CD8-positive, alpha-beta memory T cell (primary cell): ENCODE data around the gene SLC29A1. TPM values are rescaled to one million over a fixed set of nuclear protein-coding genes. Genes with fewer than 3 reads are reported as not detected.
"Not testable (repeated sequence)": the region's sequence is repeated elsewhere in the genome, so short reads cannot be mapped to it uniquely, and the experiment has no call there.

ENCODE experiments used
- CTCF ChIA-PET: fragments of 350-600 bp; sonication (Branson Sonifier 250); formaldehyde crosslinking; loops from one replicate; lab custom pipeline; 2021; ENCODE audit warnings: antibody characterized with exemption; lab: Charles Lee
- POLR2A ChIA-PET: fragments of 350-600 bp; sonication (Branson Sonifier 250); formaldehyde crosslinking; loops from one replicate; lab custom pipeline; 2021; ENCODE audit warnings: antibody characterized with exemption; lab: Charles Lee
- DNase-seq, 5 donors: peaks; one replicate each; pipeline versions ENCODE4 v3.0.0 to v3.0.0-alpha.2; 2020 to 2022; ENCODE audit warnings: mixed read lengths in 1 of 5
- H3K27ac ChIP-seq: one replicate; pipeline ENCODE4 v1.7.0; 2013; ENCODE audit warnings: low read depth, mild to moderate bottlenecking, low read length, moderate library complexity
- H3K27me3 ChIP-seq: 2 replicates; pipeline ENCODE4 v1.7.0; 2013; ENCODE audit warnings: low read length, mild to moderate bottlenecking; ENCODE audit not compliant: insufficient read depth, poor library complexity, severe bottlenecking
- H3K36me3 ChIP-seq: 2 replicates; pipeline ENCODE4 v1.7.0; 2013; ENCODE audit warnings: mild to moderate bottlenecking, low read length, moderate library complexity; ENCODE audit not compliant: insufficient read depth
- H3K4me1 ChIP-seq: 2 replicates; pipeline ENCODE4 v1.7.0; 2013; ENCODE audit warnings: mild to moderate bottlenecking, low read length, moderate library complexity; ENCODE audit not compliant: insufficient read depth
- H3K4me3 ChIP-seq: 2 replicates; pipeline ENCODE4 v1.7.0; 2013; ENCODE audit warnings: mild to moderate bottlenecking, low read length
- H3K9me3 ChIP-seq: 2 replicates; pipeline ENCODE4 v1.7.0; 2013; ENCODE audit warnings: mild to moderate bottlenecking, low read length
- H3K27ac Mint-ChIP-seq, 8 donors: one replicate each; pipeline ENCODE4 v1.8.0; 2020 to 2021; ENCODE audit warnings: mixed read lengths in 8 of 8, mild to moderate bottlenecking in 6 of 8, inconsistent platforms in 3 of 8, moderate library complexity in 3 of 8
- H3K27me3 Mint-ChIP-seq, 2 donors: one replicate each; pipeline ENCODE4 v1.8.0; 2020 to 2021; ENCODE audit warnings: mixed read lengths in 2 of 2, mild to moderate bottlenecking in 1 of 2, moderate library complexity in 1 of 2
- H3K36me3 Mint-ChIP-seq, 3 donors: one replicate each; pipeline ENCODE4 v1.8.0; 2020 to 2021; ENCODE audit warnings: mixed read lengths in 3 of 3, inconsistent platforms in 1 of 3, mild to moderate bottlenecking in 1 of 3
- H3K4me1 Mint-ChIP-seq, 3 donors: one replicate each; pipeline ENCODE4 v1.8.0; 2020 to 2021; ENCODE audit warnings: mixed read lengths in 3 of 3, inconsistent platforms in 1 of 3, mild to moderate bottlenecking in 1 of 3
- H3K4me3 Mint-ChIP-seq, 7 donors: one replicate each; pipeline ENCODE4 v1.8.0; 2020 to 2021; ENCODE audit warnings: mixed read lengths in 7 of 7, mild to moderate bottlenecking in 6 of 7, moderate library complexity in 4 of 7, inconsistent platforms in 2 of 7
- H3K9me3 Mint-ChIP-seq, 5 donors: one replicate each; pipeline ENCODE4 v1.8.0; 2020 to 2022; ENCODE audit warnings: mixed read lengths in 5 of 5, mild to moderate bottlenecking in 3 of 5, moderate library complexity in 2 of 5, inconsistent platforms in 1 of 5
- polyA plus RNA-seq: library from polyadenylated mRNA; unstranded; fragments of 300-500 nt; fragmentation: Illumina TruSeq; gene quantifications from one replicate; pipeline ENCODE4 v1.2.3, GENCODE V29; 2021
- total RNA-seq, 2 experiments: library from RNA; stranded (reverse); gene quantifications; one replicate each; pipeline ENCODE4 v1.2.3, GENCODE V29; 2021

SLC29A1 gene
- total and polyA plus RNA-seq, 3 experiments from 2014 or later = 3.6 to 116 (median 116) TPM

GRCh38 chr6:44186635-44187025 is 36.8 kb upstream of the SLC29A1 start:
- no peak overlapping the region for H3K27ac Mint-ChIP-seq

DNA sequence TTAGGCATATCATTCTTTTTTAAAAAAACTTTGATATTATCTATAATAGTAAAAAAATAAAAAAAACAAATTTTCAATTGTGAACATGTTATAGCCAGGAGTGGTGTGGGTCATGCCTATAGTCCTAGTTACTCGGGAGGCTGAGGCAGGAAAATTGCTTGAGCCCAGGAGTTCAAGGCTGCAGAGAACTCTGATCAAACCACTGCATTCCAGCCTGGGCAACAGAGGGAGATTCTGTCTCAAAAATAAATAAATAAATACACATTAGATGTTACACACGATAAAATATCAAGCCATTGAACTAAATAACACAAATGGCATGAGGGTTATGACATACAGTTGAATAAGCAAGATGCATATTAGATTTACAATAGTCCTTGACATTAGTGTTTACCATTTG is 34.6 kb upstream of the SLC29A1 start:
- Mint-ChIP-seq H3K27ac (no peak overlapping the region), H3K36me3 (no peaks in the 10 kb centered on the region), H3K27me3 (peaks cover 16 to 31% of the 10 kb centered on the region in 2 donors), H3K4me3 (no peak overlapping the region), H3K4me1 (peaks cover 5 to 7% (median 6%) of the 10 kb centered on the region in 3 donors), H3K9me3 (no peaks in the 10 kb centered on the region)
- CTCF ChIA-PET = no interaction called here
- DNase-seq = no peak
- no peaks in the 10 kb centered on the region for H3K27me3 ChIP-seq
- H3K9me3 ChIP-seq = no peaks in the 10 kb centered on the region
- H3K27ac ChIP-seq = no peak overlapping the region
- no peaks in the 10 kb centered on the region for H3K36me3 ChIP-seq
- POLR2A ChIA-PET = no interaction called here
- H3K4me1 ChIP-seq = peaks cover 8% of the 10 kb centered on the region
- H3K4me3 ChIP-seq = no peak overlapping the region

More at GRCh38 chr6:44186635-44187025, 36.8 kb upstream of the SLC29A1 start:
- peaks cover 5 to 7% (median 6%) of the 10 kb centered on the region in 3 donors for H3K4me1 Mint-ChIP-seq
- peaks cover 8% of the 10 kb centered on the region for H3K4me1 ChIP-seq
- no peak overlapping the region for H3K4me3 ChIP-seq
- peaks cover 10 to 20% of the 10 kb centered on the region in 2 donors for H3K27me3 Mint-ChIP-seq
- H3K27ac ChIP-seq = no peak overlapping the region
- H3K36me3 ChIP-seq = no peaks in the 10 kb centered on the region
- H3K9me3 ChIP-seq = no peaks in the 10 kb centered on the region
- H3K4me3 Mint-ChIP-seq = no peak overlapping the region
- no peak for DNase-seq
- no peaks in the 10 kb centered on the region for H3K9me3 Mint-ChIP-seq
- ChIA-PET CTCF (no interaction called here), POLR2A (no interaction called here)
- H3K27me3 ChIP-seq = no peaks in the 10 kb centered on the region
- no peaks in the 10 kb centered on the region for H3K36me3 Mint-ChIP-seq

GRCh38 chr6:44189257-44189656 is 34.1 kb upstream of the SLC29A1 start:
- H3K4me1 Mint-ChIP-seq = peaks cover 5 to 7% (median 6%) of the 10 kb centered on the region in 3 donors
- H3K4me3 ChIP-seq = no peak overlapping the region
- H3K27ac ChIP-seq = no peak overlapping the region
- no peaks in the 10 kb centered on the region for H3K36me3 ChIP-seq
- no peak for DNase-seq
- peaks cover 14 to 29% of the 10 kb centered on the region in 2 donors for H3K27me3 Mint-ChIP-seq
- POLR2A ChIA-PET = no interaction called here
- peak overlapping the region in 1 of 8 donors; percentile 51 for H3K27ac Mint-ChIP-seq
- H3K9me3 Mint-ChIP-seq = no peaks in the 10 kb centered on the region
- H3K36me3 Mint-ChIP-seq = no peaks in the 10 kb centered on the region
- H3K27me3 ChIP-seq = no peaks in the 10 kb centered on the region
- no peak overlapping the region for H3K4me3 Mint-ChIP-seq
- H3K4me1 ChIP-seq = peaks cover 8% of the 10 kb centered on the region
- CTCF ChIA-PET = interaction anchor here (1.2 kb wide), 1 partner anchor 149 kb away, joined by 3 read pairs; no protein-coding TSS in a partner anchor
- H3K9me3 ChIP-seq = no peaks in the 10 kb centered on the region

DNA sequence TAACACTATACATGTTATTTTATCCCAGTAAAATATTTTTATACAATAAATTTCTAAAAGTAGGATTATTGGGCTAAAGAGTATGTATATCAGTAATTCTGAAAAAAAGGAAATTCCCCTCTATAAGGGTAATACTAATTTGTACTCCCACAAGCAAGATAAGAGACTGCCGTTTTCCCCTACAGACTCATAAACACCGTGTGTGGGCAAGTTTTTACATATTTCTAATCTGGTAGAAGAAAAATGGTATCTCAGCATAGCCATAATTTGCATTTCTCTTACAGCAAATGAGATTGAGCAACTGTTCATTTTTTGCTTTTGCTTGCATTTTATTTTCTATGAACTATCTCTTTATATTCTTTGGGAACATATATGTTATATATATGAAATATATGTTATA is 32.7 kb upstream of the SLC29A1 start:
- H3K4me3 ChIP-seq = no peak overlapping the region
- no peak for DNase-seq
- peaks cover 5 to 7% (median 6%) of the 10 kb centered on the region in 3 donors for H3K4me1 Mint-ChIP-seq
- no peaks in the 10 kb centered on the region for H3K36me3 ChIP-seq
- H3K27me3 Mint-ChIP-seq = peaks cover 14 to 23% of the 10 kb centered on the region in 2 donors
- H3K9me3 ChIP-seq = no peaks in the 10 kb centered on the region
- ChIA-PET POLR2A (no interaction called here), CTCF (interaction anchor here (1.2 kb wide), 1 partner anchor 147 kb away, joined by 3 read pairs; no protein-coding TSS in a partner anchor)
- no peaks in the 10 kb centered on the region for H3K27me3 ChIP-seq
- H3K4me3 Mint-ChIP-seq = no peak overlapping the region
- H3K9me3 Mint-ChIP-seq = no peaks in the 10 kb centered on the region
- no peak overlapping the region for H3K27ac ChIP-seq
- H3K4me1 ChIP-seq = peaks cover 7% of the 10 kb centered on the region
- no peak overlapping the region for H3K27ac Mint-ChIP-seq
- no peaks in the 10 kb centered on the region for H3K36me3 Mint-ChIP-seq

GRCh38 chr6:44192428-44193041 is 30.9 kb upstream of the SLC29A1 start:
- Mint-ChIP-seq H3K36me3 (no peaks in the 10 kb centered on the region), H3K27ac (no peak overlapping the region), H3K4me1 (no peaks in the 10 kb centered on the region), H3K9me3 (no peaks in the 10 kb centered on the region), H3K4me3 (no peak overlapping the region), H3K27me3 (peaks cover 11 to 19% of the 10 kb centered on the region in 2 donors)
- DNase-seq = no peak
- CTCF ChIA-PET = interaction anchor here (0.8 kb wide), 1 partner anchor 96 kb away, joined by 4 read pairs; no protein-coding TSS in a partner anchor
- Histone ChIP-seq H3K36me3 (no peaks in the 10 kb centered on the region), H3K27ac (peak overlapping the region; percentile 24), H3K9me3 (no peaks in the 10 kb centered on the region), H3K27me3 (no peaks in the 10 kb centered on the region), H3K4me1 (no peaks in the 10 kb centered on the region), H3K4me3 (no peak overlapping the region)
- POLR2A ChIA-PET = no interaction called here

DNA sequence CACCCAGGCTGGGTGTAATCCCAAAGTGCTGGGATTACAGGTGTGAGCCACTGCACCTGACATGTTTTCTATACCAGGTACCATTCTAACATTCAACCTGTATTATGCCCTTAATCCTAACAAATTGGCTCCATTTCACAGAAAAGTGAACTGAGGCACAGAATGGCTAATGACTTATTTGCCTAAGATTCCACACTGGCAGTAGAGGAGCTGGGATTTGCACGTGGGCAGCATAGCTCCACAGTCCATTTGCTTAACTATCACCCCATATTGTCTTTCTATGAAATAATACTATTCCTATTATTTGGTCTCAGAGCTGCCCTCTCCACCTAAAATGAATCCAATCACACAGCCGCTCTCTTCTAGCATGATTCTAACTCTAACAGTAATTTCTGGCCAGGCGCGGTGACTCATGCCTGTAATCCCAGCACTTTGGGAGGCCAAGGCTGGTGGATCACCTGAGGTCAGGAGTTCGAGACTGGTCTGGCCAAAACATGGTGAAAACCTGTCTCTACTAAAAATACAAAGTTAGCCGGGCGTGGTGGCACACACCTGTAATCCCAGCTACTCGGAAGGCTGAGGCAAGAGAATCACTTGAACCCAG is 30.0 kb upstream of the SLC29A1 start:
- H3K4me3 ChIP-seq = no peak overlapping the region
- no peak overlapping the region for H3K4me3 Mint-ChIP-seq
- H3K27ac ChIP-seq = no peak overlapping the region
- no peaks in the 10 kb centered on the region for H3K9me3 ChIP-seq
- no peaks in the 10 kb centered on the region for H3K9me3 Mint-ChIP-seq
- no peak for DNase-seq
- H3K27me3 ChIP-seq = no peaks in the 10 kb centered on the region
- POLR2A ChIA-PET = no interaction called here
- no peak overlapping the region for H3K27ac Mint-ChIP-seq
- CTCF ChIA-PET = no interaction called here
- peaks cover 12 to 19% of the 10 kb centered on the region in 2 donors for H3K27me3 Mint-ChIP-seq
- H3K36me3 ChIP-seq = no peaks in the 10 kb centered on the region
- H3K36me3 Mint-ChIP-seq = no peaks in the 10 kb centered on the region
- H3K4me1 ChIP-seq = no peaks in the 10 kb centered on the region
- H3K4me1 Mint-ChIP-seq = no peaks in the 10 kb centered on the region

- Histone ChIP-seq H3K36me3 (no peaks in the 10 kb centered on the region), H3K4me1 (no peaks in the 10 kb centered on the region), H3K4me3 (no peak overlapping the region), H3K27ac (no peak overlapping the region), H3K27me3 (no peaks in the 10 kb centered on the region), H3K9me3 (no peaks in the 10 kb centered on the region)
- Mint-ChIP-seq H3K27me3 (peaks cover 13 to 23% of the 10 kb centered on the region in 2 donors), H3K9me3 (no peaks in the 10 kb centered on the region), H3K36me3 (no peaks in the 10 kb centered on the region), H3K4me1 (no peaks in the 10 kb centered on the region), H3K4me3 (no peak overlapping the region), H3K27ac (no peak overlapping the region)
- DNase-seq = no peak
- ChIA-PET CTCF (no interaction called here), POLR2A (no interaction called here)
Measured at GRCh38 chr6:44194326-44194725, 29.1 kb upstream of the SLC29A1 start.

DNA sequence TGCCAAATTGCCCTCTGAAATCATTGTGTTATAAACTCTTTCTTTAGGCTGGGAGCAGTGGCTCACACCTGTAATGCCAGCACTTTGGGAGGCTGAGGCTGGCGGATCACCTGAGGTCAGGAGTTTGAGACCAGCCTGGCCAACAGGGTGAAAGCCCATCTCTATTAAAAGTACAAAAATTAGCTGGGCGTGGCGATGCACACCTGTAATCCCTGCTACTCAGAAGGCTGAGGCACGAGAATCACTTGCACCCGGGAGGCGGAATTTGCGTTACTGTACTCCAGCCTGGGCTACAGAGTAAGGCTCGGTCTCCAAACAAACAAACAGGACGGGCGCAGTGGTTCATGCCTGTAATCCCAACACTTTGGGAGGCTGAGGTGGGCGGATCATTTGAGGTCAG is 27.0 kb upstream of the SLC29A1 start:
- H3K4me1 ChIP-seq, H3K9me3 ChIP-seq, H3K36me3 ChIP-seq, H3K9me3 Mint-ChIP-seq, DNase-seq, H3K27ac ChIP-seq, H3K27ac Mint-ChIP-seq, H3K4me1 Mint-ChIP-seq, CTCF ChIA-PET, H3K27me3 ChIP-seq, H3K4me3 Mint-ChIP-seq, H3K36me3 Mint-ChIP-seq, H3K4me3 ChIP-seq: not testable (repeated sequence)
- POLR2A ChIA-PET = interaction anchor here (0.6 kb wide), 1 partner anchor 40 kb away, joined by 3 read pairs; no protein-coding TSS in a partner anchor
- H3K27me3 Mint-ChIP-seq = peaks cover 14 to 26% of the 10 kb centered on the region in 2 donors
